H9 (cell line): ENCODE measurements around the gene CLN5. TPM values are rescaled to one million over a fixed set of nuclear protein-coding genes. Genes with fewer than 3 reads are reported as not detected.

Experiments used
- DNase-seq: peaks from one replicate; pipeline ENCODE4 v3.0.0-alpha.2; 2017
- H2AFZ ChIP-seq: one replicate; pipeline ENCODE4 v1.6.1; 2013; ENCODE audit warnings: mild to moderate bottlenecking, low read length, control low read depth, moderate library complexity
- H2AK5ac ChIP-seq: 2 replicates; pipeline ENCODE4 v1.6.1; 2013; ENCODE audit warnings: low read length, control low read depth, mixed read lengths; ENCODE audit not compliant: insufficient read length
- H2BK120ac ChIP-seq: one replicate; pipeline ENCODE4 v1.6.1; 2013; ENCODE audit warnings: low read depth, mild to moderate bottlenecking, low read length, control low read depth, inconsistent platforms; ENCODE audit not compliant: poor library complexity, severe bottlenecking
- H2BK12ac ChIP-seq: 2 replicates; pipeline ENCODE4 v1.6.1; 2013; ENCODE audit warnings: low read length, control low read depth, mixed read lengths, low read depth; ENCODE audit not compliant: insufficient read length
- H2BK15ac ChIP-seq: 2 replicates; pipeline ENCODE4 v1.6.1; 2013; ENCODE audit warnings: low read depth, low read length, control low read depth
- H2BK20ac ChIP-seq: one replicate; pipeline ENCODE4 v1.6.1; 2013; ENCODE audit warnings: low read depth, mild to moderate bottlenecking, low read length, control low read depth, inconsistent platforms; ENCODE audit not compliant: poor library complexity, severe bottlenecking
- H2BK5ac ChIP-seq: 2 replicates; pipeline ENCODE4 v1.6.1; 2013; ENCODE audit warnings: low read length, control low read depth, mixed read lengths; ENCODE audit not compliant: insufficient read length
- H3K14ac ChIP-seq: 2 replicates; pipeline ENCODE4 v1.6.1; 2013; ENCODE audit warnings: low read length, control low read depth; ENCODE audit not compliant: insufficient read depth
- H3K18ac ChIP-seq: 2 replicates; pipeline ENCODE4 v1.6.1; 2013; ENCODE audit warnings: low read depth, mild to moderate bottlenecking, mixed read lengths, low read length, control low read depth; ENCODE audit not compliant: insufficient read length
- H3K23ac ChIP-seq: 2 replicates; pipeline ENCODE4 v1.6.1; 2013; ENCODE audit warnings: low read length, control low read depth, mixed read lengths, low read depth; ENCODE audit not compliant: insufficient read length
- H3K23me2 ChIP-seq: 2 replicates; pipeline ENCODE4 v1.6.1; 2013; ENCODE audit warnings: low read depth, mild to moderate bottlenecking, mixed read lengths, low read length, control low read depth; ENCODE audit not compliant: insufficient read length, poor library complexity, severe bottlenecking
- H3K27ac ChIP-seq: 2 replicates; pipeline ENCODE4 v1.5.1; 2013; ENCODE audit warnings: low read length, control low read depth, mixed read lengths, low read depth; ENCODE audit not compliant: insufficient read length
- H3K27me3 ChIP-seq: 2 replicates; pipeline ENCODE4 v1.6.1; 2013; ENCODE audit warnings: low read length, control low read depth, inconsistent platforms; ENCODE audit not compliant: insufficient read depth
- H3K4ac ChIP-seq: 2 replicates; pipeline ENCODE4 v1.6.1; 2013; ENCODE audit warnings: low read depth, mild to moderate bottlenecking, control low read depth, inconsistent platforms, low read length, moderate library complexity
- H3K4me1 ChIP-seq: 2 replicates; pipeline ENCODE4 v1.6.1; 2013; ENCODE audit warnings: low read length, control low read depth, inconsistent platforms; ENCODE audit not compliant: insufficient read depth
- H3K4me2 ChIP-seq: 2 replicates; pipeline ENCODE4 v1.6.1; 2013; ENCODE audit warnings: low read length, control low read depth, mixed read lengths; ENCODE audit not compliant: insufficient read length, insufficient read depth
- H3K56ac ChIP-seq: 2 replicates; pipeline ENCODE4 v1.6.1; 2013; ENCODE audit warnings: low read depth, mild to moderate bottlenecking, mixed read lengths, low read length, control low read depth; ENCODE audit not compliant: insufficient read length
- H3K79me1 ChIP-seq: 2 replicates; pipeline ENCODE4 v1.6.1; 2013; ENCODE audit warnings: low read depth, mild to moderate bottlenecking, moderate library complexity, low read length, control low read depth, inconsistent platforms; ENCODE audit not compliant: insufficient read depth, poor library complexity, severe bottlenecking
- H3K79me2 ChIP-seq: 2 replicates; pipeline ENCODE4 v1.6.1; 2013; ENCODE audit warnings: low read length, control low read depth, inconsistent platforms; ENCODE audit not compliant: insufficient read depth
- H3K9ac ChIP-seq: 2 replicates; pipeline ENCODE4 v1.6.1; 2013; ENCODE audit warnings: low read length, control low read depth, mixed read lengths; ENCODE audit not compliant: insufficient read length; ENCODE audit errors: extremely low read depth
- H3K9me3 ChIP-seq: one replicate; pipeline ENCODE4 v1.6.1; 2013; ENCODE audit warnings: low read depth, low read length, inconsistent platforms; ENCODE audit not compliant: control insufficient read depth
- H3T11ph ChIP-seq: one replicate; pipeline ENCODE4 v1.6.1; 2013; ENCODE audit warnings: mild to moderate bottlenecking, low read length, control low read depth, inconsistent platforms
- H4K20me1 ChIP-seq: one replicate; pipeline ENCODE4 v1.6.1; 2013; ENCODE audit not compliant: control insufficient read depth, insufficient read length, insufficient read depth
- H4K5ac ChIP-seq: 2 replicates; pipeline ENCODE4 v1.6.1; 2013; ENCODE audit warnings: low read depth, mild to moderate bottlenecking, mixed read lengths, low read length, control low read depth; ENCODE audit not compliant: insufficient read length
- H4K8ac ChIP-seq: replicated peaks from 2 replicates; pipeline ENCODE4 v1.6.1; 2013; ENCODE audit warnings: low read length, control low read depth, mixed read lengths, low read depth; ENCODE audit not compliant: insufficient read length
- H4K91ac ChIP-seq: 2 replicates; pipeline ENCODE4 v1.6.1; 2013; ENCODE audit warnings: low read depth, mild to moderate bottlenecking, moderate library complexity, mixed read lengths, low read length, control low read depth; ENCODE audit not compliant: insufficient read length
- H3K27ac Mint-ChIP-seq, 3 experiments: 2 replicates in 2 of 3; 3 replicates in 1 of 3; pipeline ENCODE4 v1.8.0; 2020 to 2021; ENCODE audit warnings: mixed read lengths in 3 of 3, mild to moderate bottlenecking in 1 of 3, moderate library complexity in 1 of 3
- H3K27me3 Mint-ChIP-seq: 2 replicates; pipeline ENCODE4 v1.8.0; 2021; ENCODE audit warnings: low read depth, mild to moderate bottlenecking, moderate library complexity, mixed read lengths
- H3K36me3 Mint-ChIP-seq, 3 experiments: 2 replicates in 2 of 3; 3 replicates in 1 of 3; pipeline ENCODE4 v1.8.0; 2020 to 2021; ENCODE audit warnings: low read depth in 3 of 3, mixed read lengths in 3 of 3; ENCODE audit not compliant: insufficient read depth in 1 of 3
- H3K4me1 Mint-ChIP-seq, 2 experiments: 2 replicates each; pipeline ENCODE4 v1.8.0; 2020; ENCODE audit warnings: mixed read lengths in 2 of 2
- H3K4me3 Mint-ChIP-seq, 2 experiments: 2 replicates in 1 of 2; 3 replicates in 1 of 2; pipeline ENCODE4 v1.8.0; 2020 to 2021; ENCODE audit warnings: mild to moderate bottlenecking in 2 of 2, mixed read lengths in 2 of 2, moderate library complexity in 1 of 2
- H3K9me3 Mint-ChIP-seq, 2 experiments: 2 replicates in 1 of 2; 3 replicates in 1 of 2; pipeline ENCODE4 v1.8.0; 2020; ENCODE audit warnings: mild to moderate bottlenecking in 2 of 2, mixed read lengths in 2 of 2, moderate library complexity in 1 of 2
- WGBS: extraction: QIAGEN DNeasy Blood & Tissue Kit; methylation state at CpG from one replicate; pipeline ENCODE4 v1.1.7; 2013; ENCODE audit warnings: missing lambda C conversion rate, low lambda C conversion rate, mixed read lengths; ENCODE audit not compliant: insufficient read length; ENCODE audit errors: extremely low coverage; 5-methylcytosine and 5-hydroxymethylcytosine counted together
- total RNA-seq: library from RNA; stranded (reverse); gene quantifications from 2 replicates; pipeline ENCODE4 v1.2.1, GENCODE V29; 2021
- TF ChIP-seq, protein P1 (sequence below): fragments of 200-600 bp; sonication (generic); conservative IDR thresholded peaks from 3 replicates; pipeline ENCODE4 v1.8.0; 2021; ENCODE audit warnings: antibody characterized with exemption, mild to moderate bottlenecking

CLN5 gene
- total RNA-seq, 1 experiment from 2014 or later, result 8.3 TPM

DNA sequence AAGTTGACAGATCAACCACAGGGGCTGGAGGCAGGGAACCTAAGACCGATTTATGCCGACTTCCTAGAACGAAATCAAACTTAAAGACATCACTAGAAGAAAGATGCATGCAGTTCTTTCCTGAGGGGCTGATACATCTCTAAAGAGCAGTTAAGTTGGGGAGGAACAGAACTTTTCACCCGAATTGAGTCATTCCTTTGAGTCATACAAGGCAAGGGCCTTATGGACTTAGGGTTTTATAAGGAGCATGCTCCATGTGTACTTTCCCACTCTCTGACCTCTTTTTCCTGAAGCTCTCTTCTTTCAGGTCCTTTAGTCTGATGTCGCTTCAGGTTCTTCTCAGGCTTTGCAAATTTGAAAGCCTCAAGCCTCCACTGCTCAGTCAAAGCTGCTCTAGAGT lies 43.0 kb downstream of the CLN5 start:
- H3K4me2 ChIP-seq, result no peak overlapping the region
- no peak overlapping the region for H2BK12ac ChIP-seq
- no peak overlapping the region for H3K56ac ChIP-seq
- no peak overlapping the region for H2AFZ ChIP-seq
- Mint-ChIP-seq H3K27ac (no peak overlapping the region), H3K36me3 (peaks cover 0 to 4% (median 0%) of the 10 kb centered on the region in 3 experiments; a peak in 3 of 7 replicates), H3K4me1 (no peaks in the 10 kb centered on the region), H3K4me3 (no peak overlapping the region), H3K9me3 (peaks cover 0 to 3% of the 10 kb centered on the region in 2 experiments; a peak in 1 of 5 replicates), H3K27me3 (no peaks in the 10 kb centered on the region; the same call in 1 of the 2 replicates)
- H3K23ac ChIP-seq, result no peak overlapping the region
- H2BK20ac ChIP-seq, result no peak overlapping the region
- no peak overlapping the region for H3K4ac ChIP-seq
- H3K9ac ChIP-seq, result no peak overlapping the region
- no peak overlapping the region for H4K5ac ChIP-seq
- no peak overlapping the region for H3K14ac ChIP-seq
- no peak overlapping the region for H3T11ph ChIP-seq
- H3K79me2 ChIP-seq, result no peaks in the 10 kb centered on the region
- no peak for DNase-seq
- WGBS, result no CpG with 5 or more reads among the region's 5 CpGs
- no peak overlapping the region for H4K91ac ChIP-seq
- H3K23me2 ChIP-seq, result no peaks in the 10 kb centered on the region
- no peak overlapping the region for H4K8ac ChIP-seq
- H4K20me1 ChIP-seq, result no peaks in the 10 kb centered on the region
- no peaks in the 10 kb centered on the region for H3K27me3 ChIP-seq
- H3K4me1 ChIP-seq, result no peaks in the 10 kb centered on the region
- no peak overlapping the region for H3K18ac ChIP-seq
- no peak overlapping the region for H2AK5ac ChIP-seq
- no peak overlapping the region for H2BK5ac ChIP-seq
- H3K27ac ChIP-seq, result no peak overlapping the region
- H3K9me3 ChIP-seq, result no peaks in the 10 kb centered on the region
- no peak overlapping the region for H2BK15ac ChIP-seq
- no peaks in the 10 kb centered on the region for H3K79me1 ChIP-seq
- TF ChIP-seq, protein P1, sequence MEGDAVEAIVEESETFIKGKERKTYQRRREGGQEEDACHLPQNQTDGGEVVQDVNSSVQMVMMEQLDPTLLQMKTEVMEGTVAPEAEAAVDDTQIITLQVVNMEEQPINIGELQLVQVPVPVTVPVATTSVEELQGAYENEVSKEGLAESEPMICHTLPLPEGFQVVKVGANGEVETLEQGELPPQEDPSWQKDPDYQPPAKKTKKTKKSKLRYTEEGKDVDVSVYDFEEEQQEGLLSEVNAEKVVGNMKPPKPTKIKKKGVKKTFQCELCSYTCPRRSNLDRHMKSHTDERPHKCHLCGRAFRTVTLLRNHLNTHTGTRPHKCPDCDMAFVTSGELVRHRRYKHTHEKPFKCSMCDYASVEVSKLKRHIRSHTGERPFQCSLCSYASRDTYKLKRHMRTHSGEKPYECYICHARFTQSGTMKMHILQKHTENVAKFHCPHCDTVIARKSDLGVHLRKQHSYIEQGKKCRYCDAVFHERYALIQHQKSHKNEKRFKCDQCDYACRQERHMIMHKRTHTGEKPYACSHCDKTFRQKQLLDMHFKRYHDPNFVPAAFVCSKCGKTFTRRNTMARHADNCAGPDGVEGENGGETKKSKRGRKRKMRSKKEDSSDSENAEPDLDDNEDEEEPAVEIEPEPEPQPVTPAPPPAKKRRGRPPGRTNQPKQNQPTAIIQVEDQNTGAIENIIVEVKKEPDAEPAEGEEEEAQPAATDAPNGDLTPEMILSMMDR, result no peak
- no peak overlapping the region for H2BK120ac ChIP-seq
